Kidney (tissue), 14 donors: ENCODE results near the gene RPTOR. TPM values are rescaled to one million over a fixed set of nuclear protein-coding genes. Genes with fewer than 3 reads are reported as not detected.

Experiments used
- DNase-seq, 5 donors: peaks; one replicate each; pipeline ENCODE4 v3.0.0-alpha.2; 2013 to 2020
- FAIRE-seq: peaks from 2 replicates; lab custom pipeline; 2012; peaks lifted over from hg19 to GRCh38; lab: Jason Lieb, UNC
- H3K27ac ChIP-seq, 2 donors: one replicate each; pipeline ENCODE4 v1.7.0; 2013; ENCODE audit warnings: low read depth in 2 of 2, low read length in 2 of 2, inconsistent platforms in 1 of 2
- H3K27me3 ChIP-seq: one replicate; pipeline ENCODE4 v1.7.1; 2013; ENCODE audit warnings: low read length, inconsistent platforms; ENCODE audit not compliant: control insufficient read depth, insufficient read depth
- H3K36me3 ChIP-seq, 3 donors: one replicate each; pipeline versions ENCODE4 v1.7.0 to v1.7.1; 2013; ENCODE audit warnings: low read length in 3 of 3, control low read depth in 1 of 3, inconsistent platforms in 1 of 3; ENCODE audit not compliant: insufficient read depth in 3 of 3, control insufficient read depth in 2 of 3
- H3K4me1 ChIP-seq, 3 donors: one replicate each; pipeline versions ENCODE4 v1.7.0 to v1.7.1; 2013; ENCODE audit warnings: low read length in 3 of 3, inconsistent platforms in 1 of 3, low read depth in 1 of 3; ENCODE audit not compliant: control insufficient read depth in 2 of 3, insufficient read depth in 2 of 3
- H3K4me3 ChIP-seq, 3 donors: one replicate each; pipeline versions ENCODE4 v1.7.0 to v1.8.1; 2013; ENCODE audit warnings: low read length in 3 of 3, control low read depth in 1 of 3, inconsistent platforms in 1 of 3
- H3K9ac ChIP-seq, 3 donors: one replicate each; pipeline versions ENCODE4 v1.7.0 to v1.7.1; 2013; ENCODE audit warnings: low read length in 3 of 3, control low read depth in 1 of 3, inconsistent platforms in 1 of 3
- H3K9me3 ChIP-seq, 3 donors: one replicate each; pipeline versions ENCODE4 v1.7.0 to v1.7.1; 2013; ENCODE audit warnings: low read length in 3 of 3, control low read depth in 1 of 3, inconsistent platforms in 1 of 3; ENCODE audit not compliant: control insufficient read depth in 2 of 3, insufficient read depth in 1 of 3
- intact Hi-C: fragments of 100-400 bp; cut with DNase I; formaldehyde crosslinking; loops from one replicate; pipeline ENCODE4 v1.11.1; 2022
- polyA plus RNA-seq: library from polyadenylated mRNA; stranded (reverse); fragments of 350-450 nt; fragmentation: Illumina TruSeq; extraction: RNeasy Lipid Tissue Mini Kit (QIAGEN cat#74804); gene quantifications from one replicate; pipeline ENCODE4 v1.2.3, GENCODE V29; 2014; ENCODE audit warnings: low read depth, low replicate concordance; ENCODE audit not compliant: insufficient read depth
- total RNA-seq: library from RNA; stranded (reverse); fragmentation: NEBNext Ultra II Directional; extraction: Animal tissue kit (Norgen Biotek cat#: 25700); gene quantifications from one replicate; pipeline ENCODE4 v1.2.1, GENCODE V29; 2021
- TF ChIP-seq, protein P1 (sequence below): IDR thresholded peaks from 3 replicates; pipeline ENCODE4 v1.5.1; 2012; ENCODE audit warnings: mild to moderate bottlenecking, moderate library complexity, borderline replicate concordance; ENCODE audit not compliant: insufficient read depth; ENCODE audit errors: extremely low read depth
- donor health status: control.
- donor health status: control.
- donor health status: control.
- donor health status: control.
- donor health status: control.
- donor health status: DM: yes; HTN: yes; CAD: no.
- donor health status: Normal renal cell carcinoma (clear cell type).

The RPTOR gene
- total and polyA plus RNA-seq, 2 donors from 2014 or later = 5.5 to 37.6 TPM

DNA sequence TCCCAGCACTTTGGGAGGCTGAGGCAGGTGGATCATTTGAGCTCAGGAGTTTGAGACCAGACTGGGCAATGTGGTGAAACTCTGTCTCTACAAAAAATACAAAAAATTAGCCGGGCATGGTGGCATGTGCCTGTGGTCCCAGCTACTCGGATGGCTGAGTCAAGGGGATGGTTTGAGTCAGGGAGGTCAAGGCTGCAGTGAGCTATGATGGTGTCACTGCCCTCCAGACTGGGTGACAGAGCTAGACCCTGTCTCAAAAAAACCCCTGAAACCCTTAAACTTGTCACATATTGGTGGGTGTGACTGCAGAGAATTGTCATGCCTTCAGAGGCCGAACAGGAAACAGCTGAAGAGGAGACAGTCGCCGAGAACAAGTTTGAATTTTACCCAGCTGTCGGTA lies 13.4 kb downstream of the RPTOR start:
- Histone ChIP-seq H3K9me3 (no peaks in the 10 kb centered on the region), H3K27ac (no peak overlapping the region), H3K36me3 (no peaks in the 10 kb centered on the region), H3K9ac (no peak overlapping the region), H3K4me3 (no peak overlapping the region), H3K4me1 (no peaks in the 10 kb centered on the region), H3K27me3 (no peaks in the 10 kb centered on the region)
- FAIRE-seq = no peak
- TF ChIP-seq, protein P1, sequence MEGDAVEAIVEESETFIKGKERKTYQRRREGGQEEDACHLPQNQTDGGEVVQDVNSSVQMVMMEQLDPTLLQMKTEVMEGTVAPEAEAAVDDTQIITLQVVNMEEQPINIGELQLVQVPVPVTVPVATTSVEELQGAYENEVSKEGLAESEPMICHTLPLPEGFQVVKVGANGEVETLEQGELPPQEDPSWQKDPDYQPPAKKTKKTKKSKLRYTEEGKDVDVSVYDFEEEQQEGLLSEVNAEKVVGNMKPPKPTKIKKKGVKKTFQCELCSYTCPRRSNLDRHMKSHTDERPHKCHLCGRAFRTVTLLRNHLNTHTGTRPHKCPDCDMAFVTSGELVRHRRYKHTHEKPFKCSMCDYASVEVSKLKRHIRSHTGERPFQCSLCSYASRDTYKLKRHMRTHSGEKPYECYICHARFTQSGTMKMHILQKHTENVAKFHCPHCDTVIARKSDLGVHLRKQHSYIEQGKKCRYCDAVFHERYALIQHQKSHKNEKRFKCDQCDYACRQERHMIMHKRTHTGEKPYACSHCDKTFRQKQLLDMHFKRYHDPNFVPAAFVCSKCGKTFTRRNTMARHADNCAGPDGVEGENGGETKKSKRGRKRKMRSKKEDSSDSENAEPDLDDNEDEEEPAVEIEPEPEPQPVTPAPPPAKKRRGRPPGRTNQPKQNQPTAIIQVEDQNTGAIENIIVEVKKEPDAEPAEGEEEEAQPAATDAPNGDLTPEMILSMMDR = no peak
- no peak for DNase-seq
- intact Hi-C loops = no loop called here

DNA sequence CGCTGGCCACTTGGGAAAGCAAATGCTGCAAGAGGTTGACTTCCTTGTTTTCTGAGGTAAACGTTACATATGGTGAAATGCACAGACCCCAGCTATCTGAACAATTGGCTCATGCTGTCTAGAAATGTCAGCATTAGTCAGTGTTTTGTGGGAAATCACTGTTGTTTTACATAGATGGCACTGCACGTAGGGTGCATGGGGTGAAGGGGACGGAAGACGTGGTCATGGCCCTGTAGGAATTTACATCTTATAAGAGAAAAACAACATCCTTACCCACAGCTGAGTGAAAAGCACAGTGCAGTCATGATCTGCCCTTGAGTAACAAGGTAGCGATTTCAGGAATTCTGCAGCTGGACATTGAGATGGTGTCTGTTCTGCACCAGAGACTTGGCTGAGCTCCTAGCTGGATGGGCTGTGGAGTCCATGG lies 15.2 kb downstream of the RPTOR start:
- FAIRE-seq = no peak
- no peak overlapping the region for H3K4me3 ChIP-seq
- TF ChIP-seq, protein P1 = no peak
- H3K27ac ChIP-seq = no peak overlapping the region
- H3K4me1 ChIP-seq = no peaks in the 10 kb centered on the region
- DNase-seq = no peak
- H3K9me3 ChIP-seq = no peaks in the 10 kb centered on the region
- intact Hi-C loops = no loop called here
- no peaks in the 10 kb centered on the region for H3K36me3 ChIP-seq
- no peak overlapping the region for H3K9ac ChIP-seq
- no peaks in the 10 kb centered on the region for H3K27me3 ChIP-seq

DNA sequence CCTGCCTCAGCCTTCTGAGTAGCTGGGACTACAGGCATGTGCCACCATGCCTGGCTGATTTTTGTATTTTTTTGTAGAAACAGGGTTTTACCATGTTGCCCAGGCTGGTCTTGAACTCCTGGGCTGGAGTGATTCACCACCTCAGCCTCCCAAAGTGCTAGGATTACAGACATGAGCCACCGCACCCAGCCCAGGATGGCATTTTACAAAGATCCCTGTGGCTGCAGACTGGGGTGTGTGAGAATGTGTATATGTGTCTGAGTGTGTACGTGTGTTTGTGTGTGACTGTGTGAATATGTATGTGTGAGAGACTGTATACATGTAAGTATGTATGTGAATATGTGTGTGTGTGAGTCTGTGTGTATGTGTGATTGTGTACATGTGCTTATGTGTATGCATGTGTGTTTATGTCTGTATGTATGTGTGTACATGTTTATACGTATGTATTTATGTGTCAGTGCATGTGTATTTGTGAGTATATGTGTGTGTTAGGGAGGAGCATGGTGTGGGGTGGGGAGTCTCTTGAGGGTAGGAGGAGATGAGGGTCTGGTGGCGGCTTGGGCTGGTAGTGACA lies 17.0 kb downstream of the RPTOR start:
- FAIRE-seq (no peak), DNase-seq (no peak)
- Histone ChIP-seq H3K4me1 (peaks cover 0 to 3% (median 2%) of the 10 kb centered on the region in 3 donors), H3K27me3 (no peaks in the 10 kb centered on the region), H3K36me3 (no peaks in the 10 kb centered on the region), H3K4me3 (no peak overlapping the region), H3K9me3 (no peaks in the 10 kb centered on the region), H3K27ac (no peak overlapping the region), H3K9ac (no peak overlapping the region)
- TF ChIP-seq, protein P1 = no peak
- intact Hi-C loops = no loop called here

DNA sequence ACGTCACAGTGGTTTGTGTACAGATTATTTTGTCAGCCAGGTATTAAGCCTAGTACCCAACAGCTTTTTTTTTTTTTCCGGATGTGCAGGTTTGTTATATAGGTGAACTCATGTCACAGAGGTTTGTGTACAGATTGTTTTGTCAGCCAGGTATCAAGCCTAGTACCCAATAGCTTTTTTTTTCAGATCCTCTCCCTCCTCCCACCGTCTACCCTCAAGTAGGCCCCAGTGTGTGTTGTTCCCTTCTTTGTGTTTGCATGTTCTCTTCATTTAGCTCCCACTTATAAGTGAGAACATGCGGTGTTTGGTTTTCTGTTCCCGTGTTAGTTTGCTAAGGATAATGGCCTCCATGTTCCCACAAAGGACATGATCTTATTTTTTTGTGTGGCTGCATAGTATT lies 19.9 kb downstream of the RPTOR start:
- FAIRE-seq (no peak), DNase-seq (no peak)
- intact Hi-C loops = no loop called here
- Histone ChIP-seq H3K36me3 (no peaks in the 10 kb centered on the region), H3K9ac (no peak overlapping the region), H3K9me3 (no peaks in the 10 kb centered on the region), H3K27ac (no peak overlapping the region), H3K4me1 (peaks cover 0 to 3% (median 2%) of the 10 kb centered on the region in 3 donors), H3K4me3 (no peak overlapping the region), H3K27me3 (no peaks in the 10 kb centered on the region)
- TF ChIP-seq, protein P1 = no peak
